HepG2 (cell line): ENCODE measurements around the gene LSMEM2. TPM values are rescaled to one million over a fixed set of nuclear protein-coding genes. Genes with fewer than 3 reads are reported as not detected.

Source experiments
- ARHGAP35 ChIP-seq: sonication (generic); formaldehyde crosslinking; IDR thresholded peaks from 2 replicates; pipeline ENCODE4 v1.9.0; 2022; ENCODE audit warnings: mild to moderate bottlenecking, inconsistent platforms, moderate library complexity, missing genetic modification reagents, borderline replicate concordance
- ATM ChIP-seq: fragments of 450-650 bp; IDR thresholded peaks from 2 replicates; pipeline ENCODE4 v1.7.1; 2017; ENCODE audit warnings: mild to moderate bottlenecking, borderline replicate concordance
- DBP ChIP-seq: sonication (generic); formaldehyde crosslinking; IDR thresholded peaks from 2 replicates; pipeline ENCODE4 v1.4.0; 2020; ENCODE audit warnings: missing genetic modification reagents; ENCODE audit errors: not compliant biosample characterization
- FOXK2 ChIP-seq: fragments of 450-650 bp; IDR thresholded peaks from 2 replicates; pipeline ENCODE4 v1.6.1; 2016
- GTF3A ChIP-seq: sonication (generic); formaldehyde crosslinking; conservative IDR thresholded peaks from 2 replicates; pipeline ENCODE4 v1.4.0; 2020; ENCODE audit warnings: mild to moderate bottlenecking, missing genetic modification reagents
- KDM1A ChIP-seq: IDR thresholded peaks from 2 replicates; pipeline ENCODE4 v1.6.1; 2016; ENCODE audit warnings: missing compliant biosample characterization
- NFATC3 ChIP-seq: sonication (generic); formaldehyde crosslinking; IDR thresholded peaks from 2 replicates; pipeline ENCODE4 v1.5.1; 2020; ENCODE audit warnings: mild to moderate bottlenecking, missing genetic modification reagents
- NR2F2 ChIP-seq: IDR thresholded peaks from 2 replicates; pipeline ENCODE4 v1.6.1; 2012; ENCODE audit warnings: low read depth, inconsistent platforms, borderline replicate concordance
- PAX8 ChIP-seq: sonication (generic); formaldehyde crosslinking; IDR thresholded peaks from 2 replicates; pipeline ENCODE4 v1.8.0; 2022; ENCODE audit warnings: mild to moderate bottlenecking, missing genetic modification reagents, borderline replicate concordance
- PRPF4 ChIP-seq: fragments of 200-400 bp; formaldehyde crosslinking; IDR thresholded peaks from 2 replicates; pipeline ENCODE4 v1.6.1; 2016; ENCODE audit warnings: low read length, low read depth; ENCODE audit not compliant: poor library complexity, severe bottlenecking
- SIN3B ChIP-seq: fragments of 150-350 bp; IDR thresholded peaks from 2 replicates; pipeline ENCODE4 v1.6.1; 2014; ENCODE audit warnings: low read length
- SMARCC2 ChIP-seq: fragments of 450-650 bp; IDR thresholded peaks from 2 replicates; pipeline ENCODE4 v1.6.1; 2017; ENCODE audit warnings: antibody characterized with exemption, mild to moderate bottlenecking
- TP53 ChIP-seq: sonication (generic); formaldehyde crosslinking; conservative IDR thresholded peaks from 2 replicates; pipeline ENCODE4 v1.4.0; 2020; ENCODE audit warnings: missing genetic modification reagents
- ZNF224 ChIP-seq: sonication (generic); formaldehyde crosslinking; IDR thresholded peaks from 2 replicates; pipeline ENCODE4 v1.5.0; 2020; ENCODE audit warnings: mild to moderate bottlenecking, missing genetic modification reagents
- ZNF24 ChIP-seq: fragments of 450-650 bp; IDR thresholded peaks from 2 replicates; pipeline ENCODE4 v1.6.1; 2017; ENCODE audit warnings: antibody characterized with exemption, mild to moderate bottlenecking
- ZNF580 ChIP-seq: IDR thresholded peaks from 2 replicates; pipeline ENCODE4 v1.6.1; 2016; ENCODE audit warnings: low read depth, borderline replicate concordance
- ZNF615 ChIP-seq: sonication (generic); formaldehyde crosslinking; IDR thresholded peaks from 2 replicates; pipeline ENCODE4 v1.5.0; 2020; ENCODE audit warnings: mild to moderate bottlenecking, missing genetic modification reagents, borderline replicate concordance
- polyA plus RNA-seq, 8 experiments: library from polyadenylated mRNA; depleted of rRNA in 3 of 8; stranded (reverse) in 7 of 8; unstranded in 1 of 8; fragments of >200 nt; fragmentation: Illumina TruSeq in 4 of 8; extraction: Trizol in 4 of 8; gene quantifications; 2 replicates each; pipeline versions ENCODE4 v1.2.1 to v1.2.3, GENCODE V29; 2011 to 2016; ENCODE audit warnings: low read depth in 4 of 8, missing spikeins in 1 of 8, mixed read lengths in 1 of 8; ENCODE audit not compliant: insufficient read depth in 1 of 8
- total RNA-seq, 5 experiments: library from RNA; depleted of rRNA; stranded (reverse); fragments of >200 nt; fragmentation: Illumina TruSeq; extraction: Trizol; gene quantifications; 2 replicates each; pipeline ENCODE4 v1.2.3, GENCODE V29; 2016; ENCODE audit warnings: low read depth in 1 of 5

The LSMEM2 gene
- total and polyA plus RNA-seq, 2 of the 13 experiments (the other 11 are each of a cell fraction or from before 2014, with no cell fraction given): 0.07 to 0.41 TPM

GRCh38 chr3:50336452-50337174 is 57.7 kb downstream of the LSMEM2 start (continued):
- TF ChIP-seq SIN3B: no peak
- no peak for TF ChIP-seq KDM1A
- no peak for TF ChIP-seq GTF3A
- no peak for TF ChIP-seq NR2F2
- TF ChIP-seq ARHGAP35: no peak
- no peak for TF ChIP-seq ZNF580 (CRISPR knock-in tag)
- TF ChIP-seq NFATC3 (CRISPR knock-in tag): no peak
- TF ChIP-seq DBP (CRISPR knock-in tag): no peak
- TF ChIP-seq FOXK2: no peak
- TF ChIP-seq TP53 (CRISPR knock-in tag): no peak
- TF ChIP-seq PAX8 (CRISPR knock-in tag): no peak
- TF ChIP-seq PRPF4: no peak
- no peak for TF ChIP-seq ZNF615
- TF ChIP-seq ZNF224: no peak
- no peak for TF ChIP-seq ATM
- TF ChIP-seq ZNF24: no peak
- no peak for TF ChIP-seq SMARCC2
